ENCODE measurements around the gene FCGR1A.

FCGR1A gene

DNA sequence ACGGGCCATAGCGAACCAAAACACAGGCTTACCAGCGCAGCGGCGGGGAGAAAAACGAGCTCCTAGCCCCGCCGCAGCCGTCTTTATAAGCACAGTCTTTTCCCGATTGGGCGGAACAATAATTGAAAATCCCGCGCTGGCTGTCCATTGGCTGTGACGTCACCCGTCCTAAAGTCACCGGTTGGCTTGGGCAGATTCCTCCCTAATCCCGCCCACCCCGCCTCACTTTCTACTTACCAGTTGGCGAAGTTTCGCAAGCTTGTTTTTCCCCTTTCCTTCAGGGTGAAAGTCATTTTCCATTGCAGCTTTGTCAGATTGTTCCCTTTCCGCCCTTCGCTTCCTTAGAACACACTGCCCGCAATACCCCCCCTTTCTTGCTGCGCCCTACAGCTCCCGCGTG, 58.7 kb downstream of the FCGR1A start:
- FAIRE-seq: peak; percentile 91
